Measurements from ENCODE around the gene GALNS.

GALNS gene

DNA sequence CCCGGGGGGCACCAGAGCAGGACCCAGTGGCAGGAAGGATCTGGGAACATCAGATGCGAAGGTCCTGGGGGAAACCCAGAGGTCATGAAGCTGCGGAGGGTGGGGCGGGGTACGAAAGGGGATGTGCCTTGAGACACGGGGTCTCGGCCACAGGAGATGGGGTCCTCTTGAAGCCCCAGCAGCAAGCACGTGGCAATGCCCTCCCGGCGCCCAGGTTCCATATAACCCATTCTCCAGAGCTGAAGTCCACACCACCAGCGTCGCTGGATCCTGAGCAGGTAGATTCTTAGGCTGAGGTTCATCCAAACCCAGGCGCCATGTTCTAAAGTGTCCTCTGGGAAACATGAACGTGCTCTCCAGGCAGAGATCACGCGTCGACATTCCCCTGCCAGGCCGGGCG, 92.7 kb downstream of the GALNS start:
- H3K4me3 ChIP-seq: no peak overlapping the region
- H3K27ac ChIP-seq: no peak overlapping the region
- no peaks in the 10 kb centered on the region for H3K9me3 ChIP-seq (ENCODE audit: low read depth, low read length)
- TF ChIP-seq FOXP2 (optimal IDR thresholded peaks at IDR 0.05; ENCODE audit: control extremely low read depth, extremely low read length, insufficient read depth) (no peak), EZH2 (IDR thresholded peaks at IDR 0.05) (no peak), POLR2AphosphoS5 (IDR thresholded peaks at IDR 0.05; ENCODE audit: borderline replicate concordance, low read depth, low read length) (no peak)
- no peak for DNase-seq (ENCODE audit: low read depth, low spot score)
- no peaks in the 10 kb centered on the region for H3K36me3 ChIP-seq (ENCODE audit: insufficient read depth, low read length)
- no peak overlapping the region for H3K9ac ChIP-seq (ENCODE audit: insufficient read length)

Measured in SK-N-MC (cell line).